Duodenal mucosa (tissue), 2 donors: ENCODE results near the gene SCARB1.

ENCODE experiments used
- H3K27ac ChIP-seq: one replicate; pipeline ENCODE4 v1.7.0; 2013; ENCODE audit warnings: low read depth, low read length
- H3K27me3 ChIP-seq, 2 donors: one replicate each; pipeline ENCODE4 v1.7.0; 2013; ENCODE audit warnings: low read length in 2 of 2, control low read depth in 1 of 2; ENCODE audit not compliant: insufficient read depth in 2 of 2, control insufficient read depth in 1 of 2
- H3K36me3 ChIP-seq, 2 donors: one replicate each; pipeline ENCODE4 v1.7.0; 2013; ENCODE audit warnings: low read length in 2 of 2, control low read depth in 1 of 2; ENCODE audit not compliant: insufficient read depth in 2 of 2, control insufficient read depth in 1 of 2
- H3K4me1 ChIP-seq, 2 donors: one replicate each; pipeline ENCODE4 v1.7.0; 2013; ENCODE audit warnings: low read length in 2 of 2, control low read depth in 1 of 2; ENCODE audit not compliant: insufficient read depth in 2 of 2, control insufficient read depth in 1 of 2
- H3K4me3 ChIP-seq, 2 donors: one replicate each; pipeline ENCODE4 v1.7.0; 2013; ENCODE audit warnings: low read length in 2 of 2, low read depth in 1 of 2
- H3K9ac ChIP-seq, 2 donors: one replicate each; pipeline ENCODE4 v1.7.0; 2013; ENCODE audit warnings: low read length in 2 of 2, low read depth in 1 of 2
- H3K9me3 ChIP-seq, 2 donors: one replicate each; pipeline ENCODE4 v1.7.0; 2013; ENCODE audit warnings: low read length in 2 of 2, control low read depth in 1 of 2; ENCODE audit not compliant: control insufficient read depth in 1 of 2

SCARB1 gene

GRCh38 chr12:124746649-124747425, 116.8 kb downstream of the SCARB1 start:
- no peak overlapping the region for H3K4me3 ChIP-seq
- H3K36me3 ChIP-seq, result no peaks in the 10 kb centered on the region
- peaks cover 20 to 22% of the 10 kb centered on the region in 2 donors for H3K4me1 ChIP-seq
- no peak overlapping the region for H3K27ac ChIP-seq
- no peaks in the 10 kb centered on the region for H3K27me3 ChIP-seq
- no peak overlapping the region for H3K9ac ChIP-seq
- no peaks in the 10 kb centered on the region for H3K9me3 ChIP-seq

- peaks cover 20 to 22% of the 10 kb centered on the region in 2 donors for H3K4me1 ChIP-seq
- no peaks in the 10 kb centered on the region for H3K9me3 ChIP-seq
- H3K27me3 ChIP-seq, result peaks cover 0 to 2% of the 10 kb centered on the region in 2 donors
- H3K4me3 ChIP-seq, result peak overlapping the region in 1 of 2 donors; percentile 23
- H3K27ac ChIP-seq, result peak overlapping the region; percentile 70
- H3K36me3 ChIP-seq, result no peaks in the 10 kb centered on the region
- no peak overlapping the region for H3K9ac ChIP-seq
Observed at GRCh38 chr12:124745891-124746570, 117.6 kb downstream of the SCARB1 start.

GRCh38 chr12:124745465-124745890, 118.2 kb downstream of the SCARB1 start:
- peak overlapping the region in 1 of 2 donors; percentile 23 for H3K4me3 ChIP-seq
- H3K27me3 ChIP-seq, result peaks cover 0 to 2% of the 10 kb centered on the region in 2 donors
- H3K9me3 ChIP-seq, result no peaks in the 10 kb centered on the region
- peak overlapping the region; percentile 70 for H3K27ac ChIP-seq
- H3K9ac ChIP-seq, result no peak overlapping the region
- H3K4me1 ChIP-seq, result peaks cover 20 to 24% of the 10 kb centered on the region in 2 donors
- no peaks in the 10 kb centered on the region for H3K36me3 ChIP-seq

- Histone ChIP-seq H3K9ac (no peak overlapping the region), H3K36me3 (no peaks in the 10 kb centered on the region), H3K4me1 (peaks cover 20 to 25% of the 10 kb centered on the region in 2 donors), H3K4me3 (no peak overlapping the region), H3K9me3 (peaks cover 0 to 3% of the 10 kb centered on the region in 2 donors), H3K27ac (no peak overlapping the region), H3K27me3 (peaks cover 0 to 2% of the 10 kb centered on the region in 2 donors)
Observed at GRCh38 chr12:124744659-124745464, 118.8 kb downstream of the SCARB1 start.

- Histone ChIP-seq H3K4me3 (no peak overlapping the region), H3K9me3 (peaks cover 0 to 3% of the 10 kb centered on the region in 2 donors), H3K27ac (no peak overlapping the region), H3K27me3 (peaks cover 0 to 2% of the 10 kb centered on the region in 2 donors), H3K9ac (no peak overlapping the region), H3K36me3 (no peaks in the 10 kb centered on the region), H3K4me1 (peaks cover 20 to 25% of the 10 kb centered on the region in 2 donors)
Observed at GRCh38 chr12:124744273-124744640, 119.4 kb downstream of the SCARB1 start.

GRCh38 chr12:124743479-124744272, 120.0 kb downstream of the SCARB1 start:
- H3K27ac ChIP-seq, result no peak overlapping the region
- peaks cover 20 to 25% of the 10 kb centered on the region in 2 donors for H3K4me1 ChIP-seq
- no peak overlapping the region for H3K4me3 ChIP-seq
- H3K9ac ChIP-seq, result no peak overlapping the region
- H3K9me3 ChIP-seq, result peaks cover 0 to 3% of the 10 kb centered on the region in 2 donors
- H3K36me3 ChIP-seq, result no peaks in the 10 kb centered on the region
- peaks cover 0 to 2% of the 10 kb centered on the region in 2 donors for H3K27me3 ChIP-seq

- Histone ChIP-seq H3K4me1 (peaks cover 17 to 23% of the 10 kb centered on the region in 2 donors), H3K4me3 (no peak overlapping the region), H3K27ac (no peak overlapping the region)
Observed at GRCh38 chr12:124742678-124743077, 121.0 kb downstream of the SCARB1 start.

GRCh38 chr12:124742111-124742510, 121.6 kb downstream of the SCARB1 start:
- Histone ChIP-seq H3K4me3 (no peak overlapping the region), H3K9me3 (peaks cover 0 to 3% of the 10 kb centered on the region in 2 donors), H3K4me1 (peaks cover 12 to 20% of the 10 kb centered on the region in 2 donors), H3K27me3 (peaks cover 0 to 2% of the 10 kb centered on the region in 2 donors), H3K27ac (no peak overlapping the region), H3K9ac (no peak overlapping the region), H3K36me3 (no peaks in the 10 kb centered on the region)

More at GRCh38 chr12:124742678-124743077, 121.0 kb downstream of the SCARB1 start:
- no peaks in the 10 kb centered on the region for H3K36me3 ChIP-seq
- no peak overlapping the region for H3K9ac ChIP-seq
- peaks cover 0 to 2% of the 10 kb centered on the region in 2 donors for H3K27me3 ChIP-seq
- peaks cover 0 to 3% of the 10 kb centered on the region in 2 donors for H3K9me3 ChIP-seq

- H3K9me3 ChIP-seq, result peaks cover 0 to 3% of the 10 kb centered on the region in 2 donors
- peaks cover 0 to 2% of the 10 kb centered on the region in 2 donors for H3K27me3 ChIP-seq
- H3K36me3 ChIP-seq, result no peaks in the 10 kb centered on the region
- H3K4me1 ChIP-seq, result peaks cover 3 to 11% of the 10 kb centered on the region in 2 donors
- no peak overlapping the region for H3K4me3 ChIP-seq
- H3K9ac ChIP-seq, result no peak overlapping the region
- H3K27ac ChIP-seq, result no peak overlapping the region
Observed at GRCh38 chr12:124741211-124741610, 122.5 kb downstream of the SCARB1 start.
